Body of pancreas (tissue), 4 donors: ENCODE results near the gene DCUN1D1.

Experiments used
- POLR2A ChIP-seq, 3 donors: fragments of 450-650 bp; IDR thresholded peaks; one replicate each; pipeline ENCODE4 v1.6.1; 2016; ENCODE audit warnings: antibody characterized with exemption in 3 of 3, mild to moderate bottlenecking in 2 of 3
- TF ChIP-seq, protein P1 (sequence below), 7 experiments: fragments of 450-650 bp in 4 of 7; fragments of 200-600 bp in 3 of 7; sonication (generic) in 3 of 7; IDR thresholded peaks; one replicate each; pipeline ENCODE4 v1.5.1; 2016 to 2019; ENCODE audit warnings: antibody characterized with exemption in 7 of 7

DNA sequence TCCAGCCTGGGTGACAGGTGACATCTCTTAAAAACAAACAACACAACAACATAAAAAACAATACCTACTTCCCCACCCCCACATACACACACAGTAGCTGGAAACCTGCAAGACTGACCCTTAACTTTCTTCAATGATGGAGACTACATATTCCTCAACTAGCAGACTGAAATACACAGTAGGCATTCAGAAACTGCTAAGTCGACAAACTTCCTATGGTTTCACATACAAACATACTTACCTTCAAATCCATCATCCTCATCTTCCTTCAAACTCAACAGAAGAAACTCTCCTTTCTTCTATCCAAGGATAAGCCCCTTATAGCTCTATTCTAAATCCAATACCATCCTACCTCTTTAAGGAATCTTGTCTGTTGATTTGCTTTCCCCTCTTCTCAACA lies 30.6 kb downstream of the DCUN1D1 start:
- TF ChIP-seq, protein P1, sequence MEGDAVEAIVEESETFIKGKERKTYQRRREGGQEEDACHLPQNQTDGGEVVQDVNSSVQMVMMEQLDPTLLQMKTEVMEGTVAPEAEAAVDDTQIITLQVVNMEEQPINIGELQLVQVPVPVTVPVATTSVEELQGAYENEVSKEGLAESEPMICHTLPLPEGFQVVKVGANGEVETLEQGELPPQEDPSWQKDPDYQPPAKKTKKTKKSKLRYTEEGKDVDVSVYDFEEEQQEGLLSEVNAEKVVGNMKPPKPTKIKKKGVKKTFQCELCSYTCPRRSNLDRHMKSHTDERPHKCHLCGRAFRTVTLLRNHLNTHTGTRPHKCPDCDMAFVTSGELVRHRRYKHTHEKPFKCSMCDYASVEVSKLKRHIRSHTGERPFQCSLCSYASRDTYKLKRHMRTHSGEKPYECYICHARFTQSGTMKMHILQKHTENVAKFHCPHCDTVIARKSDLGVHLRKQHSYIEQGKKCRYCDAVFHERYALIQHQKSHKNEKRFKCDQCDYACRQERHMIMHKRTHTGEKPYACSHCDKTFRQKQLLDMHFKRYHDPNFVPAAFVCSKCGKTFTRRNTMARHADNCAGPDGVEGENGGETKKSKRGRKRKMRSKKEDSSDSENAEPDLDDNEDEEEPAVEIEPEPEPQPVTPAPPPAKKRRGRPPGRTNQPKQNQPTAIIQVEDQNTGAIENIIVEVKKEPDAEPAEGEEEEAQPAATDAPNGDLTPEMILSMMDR (IDR thresholded peaks at IDR 0.05) = no peak
- TF ChIP-seq POLR2A (IDR thresholded peaks at IDR 0.05) = no peak
